Fibroblast of skin of left quadriceps (primary cell): ENCODE results near the gene HSF2BP.
"Not testable (repeated sequence)": the region's sequence is repeated elsewhere in the genome, so short reads cannot be mapped to it uniquely, and the experiment has no call there.

ENCODE experiments used
- DNase-seq, 2 experiments: peaks; one replicate each; pipeline ENCODE4 v3.0.0-alpha.2; 2013; ENCODE audit warnings: low read depth in 2 of 2

The HSF2BP gene

GRCh38 chr21:43651926-43652325 is 7.4 kb downstream of the HSF2BP start:
- DNase-seq, result not testable (repeated sequence)

GRCh38 chr21:43648171-43648570 is 11.1 kb downstream of the HSF2BP start:
- no peak for DNase-seq

GRCh38 chr21:43646550-43647260 is 12.6 kb downstream of the HSF2BP start:
- peak; percentile 77 to 82 for DNase-seq

GRCh38 chr21:43645976-43646375 is 13.3 kb downstream of the HSF2BP start:
- no peak for DNase-seq

GRCh38 chr21:43645136-43645891 is 14.0 kb downstream of the HSF2BP start:
- DNase-seq, result peak; percentile 72 to 73

- no peak for DNase-seq
Observed at GRCh38 chr21:43644609-43645008, 14.7 kb downstream of the HSF2BP start.

GRCh38 chr21:43644071-43644470 is 15.2 kb downstream of the HSF2BP start:
- DNase-seq, result no peak

- DNase-seq, result no peak
Observed at GRCh38 chr21:43643193-43643592, 16.1 kb downstream of the HSF2BP start.

- no peak for DNase-seq
Observed at GRCh38 chr21:43640400-43640799, 18.9 kb downstream of the HSF2BP start.

- DNase-seq, result peak; percentile 73 to 77
Observed at GRCh38 chr21:43639470-43640353, 19.6 kb downstream of the HSF2BP start.

GRCh38 chr21:43637530-43638158 is 21.6 kb downstream of the HSF2BP start:
- no peak for DNase-seq

GRCh38 chr21:43635436-43635835 is 23.9 kb downstream of the HSF2BP start:
- DNase-seq, result no peak

GRCh38 chr21:43634618-43635017 is 24.7 kb downstream of the HSF2BP start:
- DNase-seq, result no peak

GRCh38 chr21:43632373-43632905 is 26.8 kb downstream of the HSF2BP start:
- DNase-seq, result no peak

GRCh38 chr21:43631411-43632107 is 27.7 kb downstream of the HSF2BP start:
- no peak for DNase-seq

- DNase-seq, result no peak
Observed at GRCh38 chr21:43627527-43627926, 31.8 kb downstream of the HSF2BP start.

GRCh38 chr21:43626390-43626789 is 32.9 kb downstream of the HSF2BP start:
- DNase-seq, result no peak

GRCh38 chr21:43624339-43624738 is 34.9 kb downstream of the HSF2BP start:
- no peak for DNase-seq

GRCh38 chr21:43623588-43623987 is 35.7 kb downstream of the HSF2BP start:
- DNase-seq, result no peak

- DNase-seq, result no peak
Observed at GRCh38 chr21:43622796-43623195, 36.5 kb downstream of the HSF2BP start.

GRCh38 chr21:43619856-43620255 is 39.4 kb downstream of the HSF2BP start:
- no peak for DNase-seq
